Measurements from ENCODE around the gene CHADL. TPM values are rescaled to one million over a fixed set of nuclear protein-coding genes. Genes with fewer than 3 reads are reported as not detected.
A peak's percentile ranks its signal among the peaks of the same experiment; 100 is the strongest.

The CHADL gene
- total and polyA plus RNA-seq, 2 of the 8 experiments (the other 6 are each of a cell fraction or from before 2014, with no cell fraction given) = 0.78 to 1.4 TPM

GRCh38 chr22:41257696-41258095 lies 17.0 kb upstream of the CHADL start:
- H3K27me3 ChIP-seq (replicated peaks in 1 of 4; ENCODE audit: control insufficient read depth in 3 of 4, extremely low read depth in 1 of 4, insufficient read depth in 3 of 4, low read length in 3 of 4) = no peaks in the 10 kb centered on the region
- POLR2A ChIA-PET (ENCODE audit: partially characterized antibody) = interaction anchor here (0.8 to 4.7 kb wide), 12 partner anchors 8 to 188 kb away, joined by 3 to 28 read pairs (median 6); partner anchors contain the start of genes RANGAP1, TEF and TOB2
- no peak for FAIRE-seq
- TF ChIP-seq MAFK (IDR thresholded peaks at IDR 0.05; ENCODE audit: low read depth, low read length) = no peak
- TF ChIP-seq CHD2 (IDR thresholded peaks at IDR 0.05; ENCODE audit: low read length) = no peak
- no peak for TF ChIP-seq EP300 (IDR thresholded peaks at IDR 0.05; ENCODE audit: borderline replicate concordance in 1 of 2, low read depth in 2 of 2, low read length in 2 of 2)

More at GRCh38 chr22:41257696-41258095, 17.0 kb upstream of the CHADL start:
- H3K14ac ChIP-seq (ENCODE audit: insufficient read length) = no peak overlapping the region
- no peak overlapping the region for H2BK15ac ChIP-seq (ENCODE audit: low read length)
- H2BK12ac ChIP-seq (ENCODE audit: low read depth, low read length) = no peak overlapping the region
- no peak overlapping the region for H3K23ac ChIP-seq (ENCODE audit: insufficient read length)
- H3K18ac ChIP-seq (ENCODE audit: extremely low read depth, low read length) = no peak overlapping the region
- H2BK120ac ChIP-seq (replicated peaks; ENCODE audit: low read depth, low read length) = no peak overlapping the region
- H3K9me3 ChIP-seq (ENCODE audit: insufficient read depth in 2 of 2, low read depth in 1 of 2, low read length in 1 of 2) = no peaks in the 10 kb centered on the region
- H3K4me1 ChIP-seq (replicated peaks in 1 of 4; ENCODE audit: control insufficient read depth in 3 of 4, insufficient read depth in 4 of 4, low read length in 3 of 4) = peaks cover 0 to 4% (median under 1%) of the 10 kb centered on the region in 4 experiments; a peak in 2 of 7 replicates
- no peak for DNase-seq (ENCODE audit: low read depth in 1 of 2, low spot score in 2 of 2)
- H2BK5ac ChIP-seq (ENCODE audit: low read depth, low read length) = no peak overlapping the region
- H2BK20ac ChIP-seq (ENCODE audit: low read length) = no peak overlapping the region
- no peak overlapping the region for H3K4me3 ChIP-seq (ENCODE audit: extremely low read depth in 1 of 4, insufficient read depth in 2 of 4, low read depth in 3 of 4, low read length in 4 of 4)
- H2AFZ ChIP-seq (ENCODE audit: low read length) = no peak overlapping the region
- H3K36me3 ChIP-seq (ENCODE audit: control insufficient read depth in 2 of 4, insufficient read depth in 4 of 4, low read length in 3 of 4) = peaks cover 57 to 95% (median 75%) of the 10 kb centered on the region in 4 experiments
- H2AK5ac ChIP-seq (ENCODE audit: low read depth, low read length) = no peak overlapping the region
- no peak overlapping the region for H4K91ac ChIP-seq (replicated peaks; ENCODE audit: insufficient read length, low read length)
- no peak overlapping the region for H3K27ac ChIP-seq (ENCODE audit: low read depth, low read length)
- no peak overlapping the region for H3K4me2 ChIP-seq (ENCODE audit: insufficient read depth in 1 of 2, low read depth in 2 of 2, low read length in 2 of 2)
- H3K56ac ChIP-seq (replicated peaks; ENCODE audit: insufficient read length, low read depth, low read length) = no peak overlapping the region
- peaks cover 8% of the 10 kb centered on the region for H3K79me1 ChIP-seq (ENCODE audit: low read depth, low read length)
- WGBS, 2 experiments (ENCODE audit: extremely low coverage in 1 of 2, insufficient coverage in 1 of 2, insufficient read length in 1 of 2, insufficient replicate concordance in 2 of 2, low coverage in 1 of 2, low lambda C conversion rate in 2 of 2, missing lambda C conversion rate in 1 of 2) = 91% methylated on average over 11 of the region's 11 CpGs; no CpG with 5 or more reads in 1 of the 2 experiments
- H3K9ac ChIP-seq (replicated peaks in 1 of 4; ENCODE audit: extremely low read depth in 1 of 4, low read depth in 3 of 4, low read length in 3 of 4) = no peak overlapping the region
- H4K20me1 ChIP-seq (replicated peaks in 1 of 2; ENCODE audit: control insufficient read depth in 1 of 2, insufficient read depth in 2 of 2, low read length in 2 of 2) = peaks cover 8 to 14% of the 10 kb centered on the region in 2 experiments
- H4K5ac ChIP-seq (ENCODE audit: insufficient read length, low read depth, low read length) = no peak overlapping the region
- CTCF ChIA-PET (ENCODE audit: partially characterized antibody) = interaction anchor here (0.7 to 3.2 kb wide), 5 partner anchors 10 to 335 kb away, joined by 3 to 11 read pairs (median 5); no protein-coding TSS in a partner anchor
- no peaks in the 10 kb centered on the region for H3K23me2 ChIP-seq (ENCODE audit: low read depth, low read length)
- H3K4ac ChIP-seq (replicated peaks; ENCODE audit: insufficient read length, low read depth, low read length) = no peak overlapping the region
- H4K8ac ChIP-seq (ENCODE audit: extremely low read depth, insufficient read depth, low read length) = 0 out of 2 replicates have a peak overlapping the region, but pooled peaks have one; percentile 15
- no peaks in the 10 kb centered on the region for H3K79me2 ChIP-seq (ENCODE audit: control insufficient read depth in 1 of 2, insufficient read depth in 2 of 2, low read length in 2 of 2)
